Liver (tissue), 9 donors: Measurements from ENCODE around the gene NUP214. TPM values are rescaled to one million over a fixed set of nuclear protein-coding genes. Genes with fewer than 3 reads are reported as not detected.

Experiments
- DNase-seq: peaks from one replicate; pipeline ENCODE4 v3.0.0-alpha.2; 2017; ENCODE audit warnings: low spot score
- H3K27ac ChIP-seq, 2 donors: one replicate each; pipeline ENCODE4 v1.7.0; 2013; ENCODE audit warnings: inconsistent platforms in 2 of 2, low read length in 2 of 2, control low read depth in 1 of 2, low read depth in 1 of 2, mild to moderate bottlenecking in 1 of 2
- H3K27me3 ChIP-seq, 4 donors: one replicate each; pipeline versions ENCODE4 v1.6.1 to v1.7.0; 2013; ENCODE audit warnings: low read length in 3 of 4, inconsistent platforms in 1 of 4, mild to moderate bottlenecking in 1 of 4, moderate library complexity in 1 of 4; ENCODE audit not compliant: control insufficient read depth in 4 of 4, insufficient read depth in 4 of 4
- H3K36me3 ChIP-seq, 4 donors: one replicate each; pipeline versions ENCODE4 v1.6.1 to v1.7.0; 2013; ENCODE audit warnings: low read length in 3 of 4, mild to moderate bottlenecking in 3 of 4, low read depth in 1 of 4, moderate library complexity in 1 of 4; ENCODE audit not compliant: control insufficient read depth in 4 of 4, insufficient read depth in 3 of 4
- H3K4me1 ChIP-seq, 4 donors: one replicate each; pipeline versions ENCODE4 v1.6.1 to v1.7.0; 2013; ENCODE audit warnings: low read length in 3 of 4, mild to moderate bottlenecking in 3 of 4, moderate library complexity in 1 of 4; ENCODE audit not compliant: control insufficient read depth in 4 of 4, insufficient read depth in 4 of 4
- H3K4me3 ChIP-seq, 3 donors: one replicate each; pipeline versions ENCODE4 v1.6.1 to v1.7.0; 2013; ENCODE audit warnings: low read length in 3 of 3, control low read depth in 1 of 3, low read depth in 1 of 3, mild to moderate bottlenecking in 1 of 3
- H3K9ac ChIP-seq, 2 donors: one replicate each; pipeline ENCODE4 v1.7.0; 2013; ENCODE audit warnings: low read length in 2 of 2, mild to moderate bottlenecking in 2 of 2, moderate library complexity in 2 of 2, control low read depth in 1 of 2, low read depth in 1 of 2
- H3K9me3 ChIP-seq, 4 donors: one replicate each; pipeline versions ENCODE4 v1.6.1 to v1.7.0; 2013; ENCODE audit warnings: low read length in 3 of 4; ENCODE audit not compliant: control insufficient read depth in 4 of 4
- CTCF ChIP-seq: fragments of 150-350 bp; IDR thresholded peaks from 2 replicates; pipeline ENCODE4 v1.5.1; 2017; ENCODE audit warnings: improper control_type of control experiment, low read depth, low read length; ENCODE audit not compliant: missing input control
- EGR1 ChIP-seq, 2 donors: IDR thresholded peaks; 2 replicates each; pipeline ENCODE4 v1.6.1; 2016 to 2018; ENCODE audit warnings: antibody characterized with exemption in 2 of 2, low read depth in 2 of 2
- FOXA1 ChIP-seq: IDR thresholded peaks from 2 replicates; pipeline ENCODE4 v1.6.1; 2016; ENCODE audit warnings: antibody characterized with exemption
- FOXA2 ChIP-seq: IDR thresholded peaks from 2 replicates; pipeline ENCODE4 v1.6.1; 2016; ENCODE audit warnings: antibody characterized with exemption
- GABPA ChIP-seq, 2 donors: IDR thresholded peaks in 1 of 2; conservative IDR thresholded peaks in 1 of 2; 2 replicates each; pipeline ENCODE4 v1.6.1; 2016; ENCODE audit warnings: antibody characterized with exemption in 2 of 2, mild to moderate bottlenecking in 1 of 2, moderate library complexity in 1 of 2
- HNF4A ChIP-seq, 2 donors: conservative IDR thresholded peaks; 2 replicates each; pipeline ENCODE4 v1.6.1; 2016; ENCODE audit warnings: antibody characterized with exemption in 2 of 2, mild to moderate bottlenecking in 2 of 2
- HNF4G ChIP-seq: IDR thresholded peaks from 2 replicates; pipeline ENCODE4 v1.6.1; 2016; ENCODE audit warnings: antibody characterized with exemption
- NR2F2 ChIP-seq: IDR thresholded peaks from 2 replicates; pipeline ENCODE4 v1.6.1; 2016; ENCODE audit warnings: antibody characterized with exemption
- RAD21 ChIP-seq, 2 donors: IDR thresholded peaks; 2 replicates each; pipeline ENCODE4 v1.6.1; 2016; ENCODE audit warnings: antibody characterized with exemption in 2 of 2, mild to moderate bottlenecking in 2 of 2
- REST ChIP-seq: IDR thresholded peaks from 2 replicates; pipeline ENCODE4 v1.6.1; 2016; ENCODE audit warnings: antibody characterized with exemption, mild to moderate bottlenecking
- RXRA ChIP-seq, 2 donors: IDR thresholded peaks; 2 replicates each; pipeline ENCODE4 v1.6.1; 2017 to 2018; ENCODE audit warnings: antibody characterized with exemption in 2 of 2, mild to moderate bottlenecking in 1 of 2
- SP1 ChIP-seq: IDR thresholded peaks from 2 replicates; pipeline ENCODE4 v1.6.1; 2018; ENCODE audit warnings: antibody characterized with exemption, mild to moderate bottlenecking
- TAF1 ChIP-seq: conservative IDR thresholded peaks from 2 replicates; pipeline ENCODE4 v1.6.1; 2016; ENCODE audit warnings: antibody characterized with exemption, mild to moderate bottlenecking
- YY1 ChIP-seq: IDR thresholded peaks from 2 replicates; pipeline ENCODE4 v1.6.1; 2016; ENCODE audit warnings: antibody characterized with exemption, mild to moderate bottlenecking
- WGBS: extraction: QIAGEN DNeasy Blood & Tissue Kit; methylation state at CpG from one replicate; pipeline ENCODE4 v1.1.7; 2013; 5-methylcytosine and 5-hydroxymethylcytosine counted together
- polyA plus RNA-seq, 2 donors: library from polyadenylated mRNA; stranded (reverse) in 1 of 2; unstranded in 1 of 2; fragments of 200-250 nt in 1 of 2; fragments of >200 nt in 1 of 2; fragmentation: Nextera tagmentation in 1 of 2; extraction: Ambion mirVana in 1 of 2; gene quantifications; one replicate each; pipeline versions ENCODE4 v1.2.1 to v1.2.3, GENCODE V29; 2013 to 2015
- total RNA-seq, 2 donors: library from RNA; depleted of rRNA; stranded (reverse); fragments of >200 nt; gene quantifications; one replicate each; pipeline ENCODE4 v1.2.3, GENCODE V29; 2014
- TF ChIP-seq, protein P1 (sequence below): IDR thresholded peaks from 2 replicates; pipeline ENCODE4 v1.6.1; 2016; ENCODE audit warnings: antibody characterized with exemption
- TF ChIP-seq, protein P2 (sequence below): IDR thresholded peaks from 2 replicates; pipeline ENCODE4 v1.6.1; 2016; ENCODE audit warnings: antibody characterized with exemption
- donor health status: healthy.
- donor health status: healthy.
- donor health status: healthy.
- donor health status: healthy.
- donor health status: healthy.

The NUP214 gene
- total and polyA plus RNA-seq, 4 donors, result 8.8 to 19.5 (median 16.5) TPM

GRCh38 chr9:131259432-131259898 is 134.1 kb downstream of the NUP214 start:
- Histone ChIP-seq H3K4me3 (no peak overlapping the region), H3K27me3 (no peaks in the 10 kb centered on the region), H3K9me3 (no peaks in the 10 kb centered on the region), H3K4me1 (peaks cover 0 to 7% (median 2%) of the 10 kb centered on the region in 4 donors), H3K9ac (no peak overlapping the region), H3K27ac (no peak overlapping the region), H3K36me3 (peaks cover 0 to 2% (median 0%) of the 10 kb centered on the region in 4 donors)
- DNase-seq, result no peak
- TF ChIP-seq FOXA2 (no peak), GABPA (IDR thresholded peaks at IDR 0.05 in 1 of 2, conservative IDR thresholded peaks at IDR 0.05 in 1 of 2) (no peak), YY1 (no peak), CTCF (no peak), RAD21 (IDR thresholded peaks at IDR 0.05) (no peak), HNF4G (no peak), SP1 (no peak), EGR1 (IDR thresholded peaks at IDR 0.05; ENCODE audit: low read depth in 2 of 2) (no peak), FOXA1 (no peak), TAF1 (no peak), RXRA (IDR thresholded peaks at IDR 0.05) (no peak), REST (no peak), NR2F2 (no peak), HNF4A (conservative IDR thresholded peaks at IDR 0.05) (no peak)
- TF ChIP-seq, protein P1, sequence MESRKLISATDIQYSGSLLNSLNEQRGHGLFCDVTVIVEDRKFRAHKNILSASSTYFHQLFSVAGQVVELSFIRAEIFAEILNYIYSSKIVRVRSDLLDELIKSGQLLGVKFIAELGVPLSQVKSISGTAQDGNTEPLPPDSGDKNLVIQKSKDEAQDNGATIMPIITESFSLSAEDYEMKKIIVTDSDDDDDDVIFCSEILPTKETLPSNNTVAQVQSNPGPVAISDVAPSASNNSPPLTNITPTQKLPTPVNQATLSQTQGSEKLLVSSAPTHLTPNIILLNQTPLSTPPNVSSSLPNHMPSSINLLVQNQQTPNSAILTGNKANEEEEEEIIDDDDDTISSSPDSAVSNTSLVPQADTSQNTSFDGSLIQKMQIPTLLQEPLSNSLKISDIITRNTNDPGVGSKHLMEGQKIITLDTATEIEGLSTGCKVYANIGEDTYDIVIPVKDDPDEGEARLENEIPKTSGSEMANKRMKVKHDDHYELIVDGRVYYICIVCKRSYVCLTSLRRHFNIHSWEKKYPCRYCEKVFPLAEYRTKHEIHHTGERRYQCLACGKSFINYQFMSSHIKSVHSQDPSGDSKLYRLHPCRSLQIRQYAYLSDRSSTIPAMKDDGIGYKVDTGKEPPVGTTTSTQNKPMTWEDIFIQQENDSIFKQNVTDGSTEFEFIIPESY, result no peak
- TF ChIP-seq, protein P2, sequence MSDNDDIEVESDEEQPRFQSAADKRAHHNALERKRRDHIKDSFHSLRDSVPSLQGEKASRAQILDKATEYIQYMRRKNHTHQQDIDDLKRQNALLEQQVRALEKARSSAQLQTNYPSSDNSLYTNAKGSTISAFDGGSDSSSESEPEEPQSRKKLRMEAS, result no peak
- 91% methylated on average over 12 of the region's 12 CpGs for WGBS
